GM21786 (cell line): Measurements from ENCODE around the gene CXCL10.

ENCODE experiments used
- ATAC-seq: cut with Tn5 transposase; IDR thresholded peaks from one replicate; pipeline ENCODE4 v1.9.1; 2021; ENCODE audit not compliant: unreplicated experiment

Gene CXCL10

DNA sequence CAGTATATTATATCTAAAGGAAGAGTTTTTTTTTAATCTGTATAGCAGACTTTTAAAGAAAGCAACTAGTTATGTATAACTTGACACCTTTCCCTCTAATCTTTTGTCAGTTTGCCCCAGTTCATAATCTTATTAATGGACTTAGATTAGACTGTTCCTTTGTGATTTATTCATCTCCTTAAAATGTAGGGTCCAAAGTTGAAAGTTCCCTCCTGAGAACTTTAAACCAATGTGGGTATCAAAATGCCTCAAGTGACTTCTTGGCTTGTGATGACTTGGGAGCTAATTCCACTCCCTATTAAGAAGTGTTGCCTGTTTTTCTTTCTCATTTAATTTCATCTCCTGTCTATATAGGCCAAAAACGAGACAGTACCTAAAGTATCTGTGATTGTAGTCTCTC, 26.2 kb downstream of the CXCL10 start:
- ATAC-seq, result no peak

DNA sequence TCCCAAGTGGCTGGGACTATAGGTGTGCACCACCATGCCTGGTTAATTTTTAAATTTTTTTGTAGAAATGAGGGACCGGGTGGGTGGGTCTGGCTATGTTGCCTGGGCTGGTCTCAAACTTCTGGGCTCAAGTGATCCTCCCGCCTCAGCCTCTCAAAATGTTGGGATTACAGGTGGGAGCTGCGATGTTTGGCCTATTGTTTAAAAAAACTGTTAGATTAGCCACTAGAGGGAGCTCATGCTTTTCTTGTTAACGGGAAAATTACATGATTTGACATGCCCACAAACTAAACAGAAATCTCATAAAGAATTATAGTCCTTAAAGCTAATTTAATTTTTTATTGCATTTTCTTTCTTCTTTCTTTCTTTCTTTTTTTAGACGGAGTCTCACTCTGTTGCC, 27.6 kb downstream of the CXCL10 start:
- no peak for ATAC-seq

DNA sequence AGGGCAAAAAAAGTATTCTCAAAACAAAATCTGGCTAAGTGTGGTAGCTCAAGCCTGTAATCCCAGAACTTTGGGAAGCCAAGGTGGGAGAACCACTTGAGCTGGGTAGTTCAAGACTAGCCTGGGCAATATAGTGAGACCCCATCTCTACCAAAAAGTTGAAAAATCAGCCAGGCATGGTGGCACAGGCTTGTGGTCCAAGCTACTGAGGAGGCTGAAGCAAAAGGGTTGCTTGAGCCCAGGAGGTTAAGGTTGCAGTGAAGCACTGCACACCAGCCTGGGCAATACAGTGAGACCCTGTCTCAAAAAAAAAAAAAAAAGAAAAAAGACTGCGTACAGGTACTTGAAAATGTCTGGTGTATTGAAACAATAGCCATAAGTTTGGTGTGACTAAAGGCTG, 30.8 kb downstream of the CXCL10 start:
- ATAC-seq, result no peak

DNA sequence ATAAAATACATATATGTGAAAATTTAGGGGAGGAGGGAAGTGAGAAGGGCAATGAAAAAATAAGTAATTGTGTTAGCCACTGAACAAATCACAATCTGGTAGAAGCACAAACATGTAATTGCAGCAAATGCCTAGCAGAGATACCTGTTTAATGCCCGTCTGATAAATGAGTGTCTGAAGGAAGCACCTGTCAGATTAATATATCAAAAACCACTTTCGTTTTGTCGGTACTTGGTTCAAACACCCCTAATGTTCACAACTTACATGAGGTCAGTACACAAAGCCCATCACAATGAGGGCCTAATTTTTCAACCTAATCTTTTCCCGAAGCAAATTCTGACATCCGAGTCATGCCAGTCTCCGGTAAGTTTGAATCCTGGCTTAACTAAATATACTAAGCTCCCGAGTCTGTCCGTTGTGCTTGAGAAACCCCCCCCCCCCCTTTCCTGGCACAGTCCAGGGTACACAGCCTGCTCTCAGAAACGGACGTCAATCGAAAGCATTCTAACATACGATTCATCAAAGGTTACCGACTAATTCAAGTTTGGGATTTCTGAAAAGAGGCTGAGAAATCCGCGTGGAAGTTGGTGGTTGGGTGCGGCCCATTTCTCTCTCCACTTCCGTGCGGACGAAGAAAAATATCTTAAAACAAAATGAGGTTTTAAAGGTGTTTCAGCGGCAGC, 33.3 kb downstream of the CXCL10 start:
- ATAC-seq, result no peak

DNA sequence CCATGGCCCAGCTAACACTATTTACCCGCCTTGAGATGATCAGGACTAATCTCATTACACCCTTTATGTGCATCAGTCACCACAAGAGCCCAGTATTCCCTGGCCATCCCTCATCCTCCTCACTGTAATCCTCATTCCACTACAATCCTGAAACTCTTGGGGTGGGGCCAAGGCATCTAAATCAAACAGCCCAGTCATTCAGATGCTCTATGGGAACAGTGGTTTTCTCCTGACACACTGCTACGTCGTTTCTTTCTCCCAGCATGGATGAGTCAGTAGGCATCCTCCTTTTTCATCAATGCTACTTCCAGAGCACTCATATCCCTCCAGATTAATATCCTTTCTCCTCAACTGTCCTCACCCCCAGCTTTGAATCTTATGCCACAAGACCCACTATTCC, 38.2 kb downstream of the CXCL10 start:
- ATAC-seq, result no peak

DNA sequence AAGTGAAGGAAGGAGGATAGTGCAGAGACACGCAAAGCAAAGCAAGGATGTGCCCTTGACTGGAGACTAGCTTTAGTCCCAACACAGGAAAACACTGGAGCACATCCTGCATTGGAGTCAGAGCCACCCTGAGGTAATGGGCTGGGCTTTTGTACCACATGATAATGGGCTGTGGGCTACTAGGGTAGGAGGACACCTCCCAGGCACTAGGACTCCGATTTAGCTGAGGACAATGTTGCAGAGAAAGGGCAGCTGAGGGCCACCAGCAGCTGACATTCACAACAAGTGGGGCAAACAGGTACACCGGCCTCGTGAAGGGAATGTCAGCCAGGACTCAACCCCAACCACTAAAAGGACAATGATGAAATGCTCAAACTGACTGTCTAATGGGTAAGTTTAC, 42.7 kb downstream of the CXCL10 start:
- no peak for ATAC-seq

DNA sequence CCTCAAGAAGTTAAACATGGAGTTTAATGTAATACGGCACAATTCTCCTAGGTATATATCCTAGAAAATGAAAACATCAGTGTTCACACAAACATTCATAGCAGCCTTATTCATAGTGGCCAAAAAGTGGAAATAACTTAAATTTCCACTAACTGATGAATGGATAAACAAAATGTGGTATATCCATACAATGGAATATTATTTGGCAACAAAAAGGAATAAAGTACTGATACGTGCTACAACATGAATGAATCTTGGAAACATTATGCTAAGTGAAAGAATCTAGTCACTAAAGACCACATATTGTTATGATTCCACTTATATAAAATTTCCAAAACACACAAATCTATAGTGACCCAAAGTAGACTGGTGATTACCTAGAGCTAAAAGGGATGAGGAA, 47.1 kb downstream of the CXCL10 start:
- no peak for ATAC-seq

DNA sequence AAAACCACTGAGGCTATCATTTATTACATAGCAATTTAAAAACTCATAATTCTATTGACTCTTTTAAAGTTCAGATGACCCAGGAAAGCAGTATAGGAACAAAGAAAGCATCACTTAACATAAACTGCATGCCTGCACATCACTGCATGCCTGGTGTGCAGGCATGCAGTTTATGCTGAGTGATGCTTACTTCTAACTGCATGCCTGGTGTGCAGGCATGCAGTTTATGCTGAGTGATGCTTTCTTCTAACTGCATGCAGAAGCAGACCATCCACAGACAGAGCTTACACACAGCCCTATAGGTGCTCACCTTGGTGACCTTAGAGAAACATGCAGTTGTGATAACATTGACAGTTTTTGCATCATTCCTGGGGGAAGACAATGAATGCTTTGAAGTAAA, 49.5 kb downstream of the CXCL10 start:
- ATAC-seq, result no peak
